Astrocyte of the spinal cord (primary cell): Measurements from ENCODE around the gene CHRDL2.
A peak's percentile ranks its signal among the peaks of the same experiment; 100 is the strongest.

Experiments
- DNase-seq: peaks from one replicate; pipeline ENCODE4 v3.0.0; 2011; ENCODE audit warnings: low read depth, low spot score
- H3K4me3 ChIP-seq: 2 replicates; pipeline ENCODE4 v1.5.1; 2011; ENCODE audit warnings: low read depth, mild to moderate bottlenecking, low read length, moderate library complexity
- CTCF ChIP-seq: IDR thresholded peaks from 2 replicates; pipeline ENCODE4 v1.5.1; 2012; ENCODE audit warnings: low read depth, mild to moderate bottlenecking, low read length, inconsistent platforms
- in situ Hi-C: cut with HindIII; loops from 2 replicates; pipeline ENCODE4 v1.10.0; 2017; ENCODE audit warnings: low sequenced_read_pairs

The CHRDL2 gene

GRCh38 chr11:74687237-74688023 lies 43.8 kb downstream of the CHRDL2 start:
- TF ChIP-seq CTCF, result no peak
- in situ Hi-C loops, result no loop called here
- H3K4me3 ChIP-seq, result no peak overlapping the region
- DNase-seq, result peak; percentile 50

GRCh38 chr11:74686792-74687191 lies 44.4 kb downstream of the CHRDL2 start:
- peak; percentile 58 for DNase-seq
- H3K4me3 ChIP-seq, result no peak overlapping the region
- peak; percentile 20 for TF ChIP-seq CTCF
- in situ Hi-C loops, result no loop called here

- no peak for DNase-seq
- in situ Hi-C loops, result no loop called here
- H3K4me3 ChIP-seq, result no peak overlapping the region
- TF ChIP-seq CTCF, result no peak
Measured at GRCh38 chr11:74685905-74686304, 45.3 kb downstream of the CHRDL2 start.

GRCh38 chr11:74685338-74685737 lies 45.9 kb downstream of the CHRDL2 start:
- no peak for DNase-seq
- no peak overlapping the region for H3K4me3 ChIP-seq
- in situ Hi-C loops, result no loop called here
- TF ChIP-seq CTCF, result no peak

GRCh38 chr11:74684661-74685060 lies 46.6 kb downstream of the CHRDL2 start:
- DNase-seq, result no peak
- H3K4me3 ChIP-seq, result no peak overlapping the region
- in situ Hi-C loops, result no loop called here
- no peak for TF ChIP-seq CTCF

GRCh38 chr11:74683941-74684481 lies 47.2 kb downstream of the CHRDL2 start:
- no peak overlapping the region for H3K4me3 ChIP-seq
- no peak for DNase-seq
- TF ChIP-seq CTCF, result no peak
- in situ Hi-C loops, result no loop called here
